OCI-LY3 (cell line): ENCODE data around the gene DENND6A.

Source experiments
- EZH2phosphoT487 ChIP-seq: fragments of 200-600 bp; shearing (Covaris generic); IDR thresholded peaks from 2 replicates; pipeline ENCODE4 v1.6.1; 2018; ENCODE audit warnings: antibody characterized with exemption, mixed run types, low read depth
- TF ChIP-seq, protein P1 (sequence below): fragments of 200-600, 300-600 bp; sonication (generic); IDR thresholded peaks from 2 replicates; pipeline ENCODE4 v1.5.1; 2014; ENCODE audit warnings: antibody characterized with exemption, low read length, low read depth

DNA sequence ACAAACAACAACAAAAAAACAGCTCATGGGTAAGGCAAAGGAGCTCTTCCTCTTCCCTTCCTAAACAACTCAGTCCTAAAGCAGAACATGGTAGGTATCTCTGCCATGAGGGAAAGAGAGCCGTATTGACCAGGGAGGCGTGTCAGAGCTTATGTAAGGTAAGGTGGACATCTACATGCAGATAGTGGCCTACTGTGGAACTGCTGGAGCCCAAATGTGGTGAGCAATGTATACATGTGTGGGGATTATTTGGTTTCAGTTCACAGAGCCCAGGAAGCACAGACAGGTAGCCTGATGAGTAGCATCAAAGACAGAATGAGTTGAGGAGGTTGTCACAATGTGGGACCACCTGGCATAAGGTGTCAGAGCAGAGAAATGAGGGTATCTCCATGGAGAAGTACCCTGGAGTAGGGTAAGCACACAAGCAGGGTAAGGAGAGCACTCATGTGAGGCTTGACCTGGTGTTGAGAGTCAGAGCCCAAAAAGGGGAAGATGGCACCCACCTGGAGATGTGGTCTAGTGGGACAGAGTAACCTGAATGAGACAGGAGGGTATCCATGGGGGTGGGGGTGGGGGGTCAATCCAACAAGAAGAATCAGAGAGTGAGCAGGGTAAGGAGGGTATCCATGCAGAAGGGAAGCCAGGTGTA, 45.5 kb downstream of the DENND6A start:
- TF ChIP-seq, protein P1, sequence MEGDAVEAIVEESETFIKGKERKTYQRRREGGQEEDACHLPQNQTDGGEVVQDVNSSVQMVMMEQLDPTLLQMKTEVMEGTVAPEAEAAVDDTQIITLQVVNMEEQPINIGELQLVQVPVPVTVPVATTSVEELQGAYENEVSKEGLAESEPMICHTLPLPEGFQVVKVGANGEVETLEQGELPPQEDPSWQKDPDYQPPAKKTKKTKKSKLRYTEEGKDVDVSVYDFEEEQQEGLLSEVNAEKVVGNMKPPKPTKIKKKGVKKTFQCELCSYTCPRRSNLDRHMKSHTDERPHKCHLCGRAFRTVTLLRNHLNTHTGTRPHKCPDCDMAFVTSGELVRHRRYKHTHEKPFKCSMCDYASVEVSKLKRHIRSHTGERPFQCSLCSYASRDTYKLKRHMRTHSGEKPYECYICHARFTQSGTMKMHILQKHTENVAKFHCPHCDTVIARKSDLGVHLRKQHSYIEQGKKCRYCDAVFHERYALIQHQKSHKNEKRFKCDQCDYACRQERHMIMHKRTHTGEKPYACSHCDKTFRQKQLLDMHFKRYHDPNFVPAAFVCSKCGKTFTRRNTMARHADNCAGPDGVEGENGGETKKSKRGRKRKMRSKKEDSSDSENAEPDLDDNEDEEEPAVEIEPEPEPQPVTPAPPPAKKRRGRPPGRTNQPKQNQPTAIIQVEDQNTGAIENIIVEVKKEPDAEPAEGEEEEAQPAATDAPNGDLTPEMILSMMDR, result no peak
- no peak for TF ChIP-seq EZH2phosphoT487
